SU-DHL-6 (cell line): Measurements from ENCODE around the gene HM13.

Experiments used
- H2AFZ ChIP-seq: fragments of 200-600 bp; sonication (generic); 2 replicates; pipeline ENCODE4 v1.6.1; 2014; ENCODE audit warnings: low read depth, mild to moderate bottlenecking, moderate library complexity, mixed read lengths, antibody characterized with exemption, low read length; ENCODE audit not compliant: severe bottlenecking
- H3F3A ChIP-seq: fragments of 200-600 bp; shearing (Covaris generic); 2 replicates; pipeline ENCODE4 v1.6.0; 2016; ENCODE audit warnings: antibody characterized with exemption, mild to moderate bottlenecking; ENCODE audit not compliant: insufficient read depth
- H3K27ac ChIP-seq: fragments of 200-600 bp; sonication (generic); 2 replicates; pipeline ENCODE4 v1.5.1; 2016; ENCODE audit warnings: low read depth, mild to moderate bottlenecking, low read length, moderate library complexity, mixed read lengths
- H3K27me3 ChIP-seq: fragments of 200-600 bp; sonication (generic), shearing (Covaris generic); 2 replicates; pipeline ENCODE4 v1.6.0; 2014; ENCODE audit warnings: mild to moderate bottlenecking, low read length
- H3K36me3 ChIP-seq: fragments of 200-600 bp; sonication (generic); 2 replicates; pipeline ENCODE4 v1.6.1; 2014; ENCODE audit warnings: mild to moderate bottlenecking, low read length, mixed read lengths
- H3K4me2 ChIP-seq: fragments of 300-600, 200-600 bp; shearing (Covaris generic), sonication (generic); 2 replicates; pipeline ENCODE4 v1.6.0; 2014; ENCODE audit warnings: low read length, low read depth, mild to moderate bottlenecking; ENCODE audit not compliant: poor library complexity, severe bottlenecking
- H3K4me3 ChIP-seq: fragments of 200-600 bp; sonication (generic); 2 replicates; pipeline ENCODE4 v1.5.1; 2014; ENCODE audit warnings: antibody characterized with exemption, low read length, mild to moderate bottlenecking, mixed read lengths; ENCODE audit not compliant: insufficient read depth, poor library complexity, severe bottlenecking
- H3K79me2 ChIP-seq: fragments of 200-600 bp; sonication (generic); 2 replicates; pipeline ENCODE4 v1.6.1; 2014; ENCODE audit warnings: mild to moderate bottlenecking, low read length, moderate library complexity; ENCODE audit not compliant: insufficient read depth
- H3K9ac ChIP-seq: fragments of 200-600 bp; sonication (generic); 2 replicates; pipeline ENCODE4 v1.7.0; 2014; ENCODE audit warnings: mild to moderate bottlenecking, low read length
- H3K9me2 ChIP-seq: fragments of 200-600 bp; sonication (generic); replicated peaks from 2 replicates; pipeline ENCODE4 v1.6.1; 2014; ENCODE audit warnings: low read length; ENCODE audit not compliant: insufficient read depth
- H3K9me3 ChIP-seq: fragments of 200-600 bp; sonication (generic); 2 replicates; pipeline ENCODE4 v1.6.1; 2014; ENCODE audit warnings: low read length, mixed read lengths; ENCODE audit not compliant: insufficient read depth
- H4K20me1 ChIP-seq: fragments of 200-600 bp; sonication (generic); 2 replicates; pipeline ENCODE4 v1.6.1; 2014; ENCODE audit warnings: low read depth, mild to moderate bottlenecking, antibody characterized with exemption, low read length, moderate library complexity, mixed read lengths
- CTCF ChIP-seq: fragments of 200-600 bp; sonication (generic); IDR thresholded peaks from one replicate; pipeline ENCODE4 v1.5.1; 2017; ENCODE audit warnings: antibody characterized with exemption, mild to moderate bottlenecking, low read length, moderate library complexity; ENCODE audit not compliant: insufficient read depth, poor library complexity, severe bottlenecking
- EZH2phosphoT487 ChIP-seq: fragments of 200-600 bp; sonication (generic), shearing (Covaris generic); conservative IDR thresholded peaks from 2 replicates; pipeline ENCODE4 v1.6.1; 2018; ENCODE audit warnings: mild to moderate bottlenecking, antibody characterized with exemption, low read length, moderate library complexity, mixed read lengths

Gene HM13

GRCh38 chr20:31564284-31564683, 50.0 kb downstream of the HM13 start:
- TF ChIP-seq EZH2phosphoT487 (no peak), CTCF (no peak)
- Histone ChIP-seq H3K36me3 (no peaks in the 10 kb centered on the region), H3K4me3 (no peak overlapping the region)

GRCh38 chr20:31565699-31566318, 51.6 kb downstream of the HM13 start:
- no peaks in the 10 kb centered on the region for H3K27me3 ChIP-seq
- H3K79me2 ChIP-seq, result no peaks in the 10 kb centered on the region
- no peaks in the 10 kb centered on the region for H3K9me3 ChIP-seq
- no peaks in the 10 kb centered on the region for H3K36me3 ChIP-seq
- H4K20me1 ChIP-seq, result no peaks in the 10 kb centered on the region
- peak overlapping the region; percentile 53 for H3K4me2 ChIP-seq
- H2AFZ ChIP-seq, result no peak overlapping the region
- H3K9ac ChIP-seq, result peak overlapping the region; percentile 46
- H3K4me3 ChIP-seq, result no peak overlapping the region
- TF ChIP-seq EZH2phosphoT487 (no peak), CTCF (no peak)
- no peaks in the 10 kb centered on the region for H3K9me2 ChIP-seq
- H3F3A ChIP-seq, result peaks cover 31% of the 10 kb centered on the region
- peak overlapping the region; percentile 95 for H3K27ac ChIP-seq

More at GRCh38 chr20:31564284-31564683, 50.0 kb downstream of the HM13 start:
- no peak overlapping the region for H2AFZ ChIP-seq
- H3K27me3 ChIP-seq, result no peaks in the 10 kb centered on the region
- no peaks in the 10 kb centered on the region for H3K9me3 ChIP-seq
- no peaks in the 10 kb centered on the region for H3K9me2 ChIP-seq
- H3K79me2 ChIP-seq, result no peaks in the 10 kb centered on the region
- H4K20me1 ChIP-seq, result no peaks in the 10 kb centered on the region
- no peak overlapping the region for H3K4me2 ChIP-seq
- peak overlapping the region; percentile 35 for H3K27ac ChIP-seq
- H3K9ac ChIP-seq, result no peak overlapping the region
- H3F3A ChIP-seq, result peaks cover 33% of the 10 kb centered on the region

GRCh38 chr20:31566319-31566657, 52.0 kb downstream of the HM13 start:
- Histone ChIP-seq H3K79me2 (no peaks in the 10 kb centered on the region), H3K4me3 (no peak overlapping the region), H3K9me3 (no peaks in the 10 kb centered on the region), H3K9me2 (no peaks in the 10 kb centered on the region), H3K36me3 (no peaks in the 10 kb centered on the region), H3K4me2 (peak overlapping the region; percentile 53), H3K27ac (peak overlapping the region; percentile 95), H3F3A (peaks cover 29% of the 10 kb centered on the region), H3K9ac (peak overlapping the region; percentile 46), H3K27me3 (no peaks in the 10 kb centered on the region), H4K20me1 (no peaks in the 10 kb centered on the region), H2AFZ (no peak overlapping the region)
- no peak for TF ChIP-seq CTCF
- no peak for TF ChIP-seq EZH2phosphoT487
